ENCODE data around the gene FAM221B. TPM values are rescaled to one million over a fixed set of nuclear protein-coding genes. Genes with fewer than 3 reads are reported as not detected.

Gene FAM221B
- total and polyA plus RNA-seq, 8 donors: 0.10 TPM; not detected in 7

- peak overlapping the region in 1 of 5 donors; percentile 78 for H3K27ac ChIP-seq
- H3K4me3 ChIP-seq: no peak overlapping the region
Measured at GRCh38 chr9:35790025-35790384, 38.5 kb downstream of the FAM221B start.

GRCh38 chr9:35789541-35789940 is 39.0 kb downstream of the FAM221B start:
- intact Hi-C loops (cut with DNase I; ENCODE audit: low total_unique reads): no loop called here
- WGBS, 5 donors: 89 to 100% (median 98%) methylated on average over 2 of the region's 2 CpGs
- DNase-seq: no peak

More at GRCh38 chr9:35790025-35790384, 38.5 kb downstream of the FAM221B start:
- peaks cover 37 to 49% (median 43%) of the 10 kb centered on the region in 4 donors for H3K4me1 ChIP-seq
- no peak for DNase-seq
- H3K36me3 ChIP-seq: peaks cover 0 to 5% (median 4%) of the 10 kb centered on the region in 4 donors
- intact Hi-C loops (cut with DNase I; ENCODE audit: low total_unique reads): loop anchor here (5.0 kb wide), 1 partner anchor 92 kb away; no protein-coding TSS in a partner anchor
- WGBS, 5 donors: 31 to 39% (median 34%) methylated on average over 4 of the region's 4 CpGs
- no peak for TF ChIP-seq EP300 (IDR thresholded peaks at IDR 0.05)
- no peak for TF ChIP-seq POLR2A (IDR thresholded peaks at IDR 0.05)
- TF ChIP-seq POLR2AphosphoS5 (IDR thresholded peaks at IDR 0.05): no peak
- TF ChIP-seq CTCF (IDR thresholded peaks at IDR 0.05): no peak
- H3K9me3 ChIP-seq: no peaks in the 10 kb centered on the region
- peaks cover 0 to 5% (median 0%) of the 10 kb centered on the region in 3 donors for H3K27me3 ChIP-seq

DNA sequence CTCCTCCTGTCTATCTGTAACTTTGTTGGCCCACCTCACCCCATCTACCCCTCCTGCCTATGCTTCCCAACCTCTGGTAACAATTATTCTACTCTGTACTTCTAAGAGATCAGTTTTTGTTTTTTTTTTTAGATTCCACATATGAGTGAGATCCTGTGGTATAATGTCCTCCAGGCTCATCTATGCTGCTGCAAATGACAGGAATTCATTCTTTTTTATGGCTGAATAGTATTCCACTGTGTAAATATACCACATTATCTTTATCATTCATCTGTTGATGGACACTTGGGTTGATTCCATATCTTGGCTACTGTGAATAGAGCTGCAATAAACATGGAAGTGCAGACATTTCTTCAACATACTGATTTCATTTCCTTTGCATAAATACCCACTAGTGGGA is 45.1 kb downstream of the FAM221B start:
- H3K4me3 ChIP-seq: no peak overlapping the region
- no peak for DNase-seq
- no peaks in the 10 kb centered on the region for H3K4me1 ChIP-seq
- H3K27ac ChIP-seq: no peak overlapping the region
- intact Hi-C loops (cut with DNase I; ENCODE audit: low total_unique reads): no loop called here
- peaks cover 0 to 4% (median 2%) of the 10 kb centered on the region in 4 donors for H3K36me3 ChIP-seq
- no peaks in the 10 kb centered on the region for H3K9me3 ChIP-seq
- no peaks in the 10 kb centered on the region for H3K27me3 ChIP-seq
- no peak for TF ChIP-seq POLR2AphosphoS5 (IDR thresholded peaks at IDR 0.05)
- TF ChIP-seq POLR2A (IDR thresholded peaks at IDR 0.05): no peak
- no peak for TF ChIP-seq EP300 (IDR thresholded peaks at IDR 0.05)
- no peak for TF ChIP-seq CTCF (IDR thresholded peaks at IDR 0.05)

More at GRCh38 chr9:35789541-35789940, 39.0 kb downstream of the FAM221B start:
- no peak overlapping the region for H3K27ac ChIP-seq
- H3K4me3 ChIP-seq: no peak overlapping the region
- H3K4me1 ChIP-seq: peaks cover 37 to 44% (median 40%) of the 10 kb centered on the region in 4 donors
- peaks cover 0 to 5% (median 0%) of the 10 kb centered on the region in 3 donors for H3K27me3 ChIP-seq
- TF ChIP-seq POLR2A (IDR thresholded peaks at IDR 0.05) (no peak), EP300 (IDR thresholded peaks at IDR 0.05) (no peak), CTCF (IDR thresholded peaks at IDR 0.05) (no peak), POLR2AphosphoS5 (IDR thresholded peaks at IDR 0.05) (no peak)
- no peaks in the 10 kb centered on the region for H3K9me3 ChIP-seq
- peaks cover 0 to 5% (median 4%) of the 10 kb centered on the region in 4 donors for H3K36me3 ChIP-seq

DNA sequence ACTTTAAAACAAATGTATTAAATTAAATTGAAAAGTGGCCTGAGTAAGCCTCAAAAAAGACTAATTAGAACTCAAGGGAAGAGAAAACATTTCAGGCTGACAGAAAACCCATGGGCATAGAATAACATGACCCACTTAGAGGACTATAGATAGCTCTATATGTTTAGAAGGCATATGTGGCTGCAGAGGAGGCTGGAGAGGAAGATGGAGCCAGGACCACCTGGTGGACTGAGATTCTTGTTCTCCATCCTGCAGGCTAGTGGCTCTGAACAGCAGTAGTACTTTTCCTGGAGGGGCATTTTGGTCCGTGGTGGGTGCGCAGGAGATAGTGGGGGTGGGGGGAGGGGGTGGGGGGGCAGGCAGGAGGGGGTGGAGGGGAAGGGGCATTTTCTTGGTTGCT is 47.5 kb downstream of the FAM221B start:
- H3K9me3 ChIP-seq: no peaks in the 10 kb centered on the region
- WGBS, 5 donors: 50 to 82% (median 78%) methylated on average over 2 of the region's 2 CpGs
- no peak overlapping the region for H3K27ac ChIP-seq
- DNase-seq: no peak
- H3K36me3 ChIP-seq: peaks cover 0 to 4% (median 0%) of the 10 kb centered on the region in 4 donors
- TF ChIP-seq CTCF (IDR thresholded peaks at IDR 0.05) (no peak), EP300 (IDR thresholded peaks at IDR 0.05) (no peak), POLR2A (IDR thresholded peaks at IDR 0.05) (no peak), POLR2AphosphoS5 (IDR thresholded peaks at IDR 0.05) (no peak)
- H3K27me3 ChIP-seq: no peaks in the 10 kb centered on the region
- no peak overlapping the region for H3K4me3 ChIP-seq
- intact Hi-C loops (cut with DNase I; ENCODE audit: low total_unique reads): no loop called here
- H3K4me1 ChIP-seq: no peaks in the 10 kb centered on the region

All from stomach (tissue), 9 donors.